COLO668 (cell line): ENCODE data around the gene ATL1.
"Not testable (repeated sequence)": the region's sequence is repeated elsewhere in the genome, so short reads cannot be mapped to it uniquely, and the experiment has no call there.

Source experiments
- DNase-seq: peaks from one replicate; lab custom pipeline; 2025; ENCODE audit not compliant: unreplicated experiment; lab: John Stamatoyannopoulos, UW

Gene ATL1

DNA sequence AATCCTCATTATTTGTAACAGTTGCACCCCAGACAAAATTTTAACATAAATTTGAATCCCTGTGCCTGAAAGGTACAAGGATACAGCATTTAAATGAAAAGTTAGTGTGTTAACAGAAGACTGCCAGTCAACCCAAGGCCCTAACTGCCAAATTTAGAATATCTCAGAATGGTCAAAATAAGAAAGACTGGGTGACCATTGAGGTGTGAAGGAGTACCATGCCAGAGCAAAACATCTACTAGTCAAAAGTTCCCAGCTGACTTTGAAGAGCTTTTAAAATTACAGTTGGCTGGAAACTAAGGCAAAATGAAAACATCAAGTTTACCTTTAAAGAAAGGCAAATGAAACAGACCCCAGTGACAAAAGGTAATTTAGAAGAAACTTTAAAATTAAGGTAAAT is 89.7 kb downstream of the ATL1 start:
- no peak for DNase-seq

DNA sequence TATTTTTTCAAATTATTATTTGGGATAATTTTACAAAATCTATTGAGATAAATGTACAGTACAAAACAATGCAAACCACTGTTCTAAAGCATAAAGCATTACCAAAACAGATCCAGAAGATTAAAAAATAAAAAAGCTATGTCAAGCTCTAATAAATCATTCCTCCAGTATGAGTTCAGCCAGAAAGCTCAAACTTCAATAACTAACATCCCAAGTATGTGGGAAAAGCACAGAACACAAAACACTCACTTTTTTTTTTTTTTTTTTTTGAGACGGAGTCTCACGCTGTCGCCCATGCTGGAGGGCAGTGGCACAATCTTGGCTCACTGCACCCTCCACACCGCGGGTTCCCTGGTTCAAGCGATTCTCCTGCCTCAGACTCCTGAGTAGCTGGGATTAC is 96.8 kb downstream of the ATL1 start:
- no peak for DNase-seq

DNA sequence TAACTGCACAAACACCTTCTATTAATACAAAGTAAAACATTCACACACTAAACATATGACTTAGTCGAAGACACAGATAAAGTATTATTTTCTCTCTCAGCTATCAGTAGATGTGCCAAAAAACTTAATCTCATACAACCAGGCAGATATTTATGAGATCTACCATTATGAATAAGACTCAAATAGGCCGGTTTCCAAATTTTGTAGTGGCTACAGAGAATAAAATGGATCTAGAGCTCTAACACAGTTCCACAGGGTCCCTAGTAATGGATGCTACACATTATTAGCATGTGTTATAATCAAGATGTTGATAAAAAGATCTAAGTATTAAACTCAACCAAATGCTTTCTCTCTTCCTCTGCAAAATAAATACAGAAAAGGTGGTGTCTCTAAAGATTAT is 97.8 kb downstream of the ATL1 start:
- no peak for DNase-seq

DNA sequence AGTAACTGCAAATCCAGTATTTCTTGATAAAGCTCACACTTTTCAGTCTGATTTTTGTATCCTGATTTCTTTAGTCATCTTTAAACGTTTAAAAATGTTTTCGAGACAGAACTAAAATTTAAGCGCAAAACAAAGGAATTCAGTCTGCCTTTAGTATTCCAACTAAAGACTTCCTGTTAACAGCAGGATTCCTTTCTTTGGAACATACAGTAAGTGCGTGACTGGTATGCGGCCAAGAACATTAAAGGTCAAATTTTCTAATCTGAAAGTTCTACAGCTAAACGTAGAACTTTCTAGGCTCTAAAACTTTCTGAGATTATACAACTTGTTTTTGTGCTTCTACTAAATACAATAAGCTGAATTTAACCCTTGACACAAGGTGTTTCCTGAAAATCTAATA is 98.3 kb downstream of the ATL1 start:
- DNase-seq = no peak

DNA sequence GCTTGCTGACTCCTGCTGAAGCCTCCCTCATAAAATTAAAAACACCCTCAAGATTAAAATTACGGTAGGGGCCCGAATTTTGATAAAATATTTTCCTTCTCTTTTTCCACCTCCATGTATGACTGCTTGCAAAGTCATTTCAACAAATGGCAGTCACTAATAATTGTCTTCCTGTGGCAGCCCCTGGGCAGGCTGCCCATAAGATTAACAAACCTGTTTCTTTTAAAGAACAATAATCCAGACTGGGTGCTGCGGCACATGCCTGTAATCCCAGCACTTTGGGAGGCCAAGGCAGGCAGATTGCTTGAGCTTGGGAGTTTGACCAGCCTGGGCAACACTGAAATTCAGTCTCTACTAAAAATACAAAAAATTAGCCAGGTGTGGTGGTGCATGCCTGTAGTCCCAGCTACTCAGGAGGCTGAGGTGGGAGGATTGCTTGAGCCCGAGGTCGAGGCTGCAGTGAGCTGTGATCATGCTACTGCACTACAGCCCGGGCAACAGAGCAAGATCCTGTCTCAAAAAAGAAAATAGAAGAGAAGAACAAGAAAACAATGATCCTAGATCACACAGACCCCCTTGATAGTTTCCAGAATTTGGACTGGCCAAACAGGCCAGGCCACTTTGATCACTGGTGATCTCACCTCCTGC is 99.5 kb downstream of the ATL1 start:
- no peak for DNase-seq

DNA sequence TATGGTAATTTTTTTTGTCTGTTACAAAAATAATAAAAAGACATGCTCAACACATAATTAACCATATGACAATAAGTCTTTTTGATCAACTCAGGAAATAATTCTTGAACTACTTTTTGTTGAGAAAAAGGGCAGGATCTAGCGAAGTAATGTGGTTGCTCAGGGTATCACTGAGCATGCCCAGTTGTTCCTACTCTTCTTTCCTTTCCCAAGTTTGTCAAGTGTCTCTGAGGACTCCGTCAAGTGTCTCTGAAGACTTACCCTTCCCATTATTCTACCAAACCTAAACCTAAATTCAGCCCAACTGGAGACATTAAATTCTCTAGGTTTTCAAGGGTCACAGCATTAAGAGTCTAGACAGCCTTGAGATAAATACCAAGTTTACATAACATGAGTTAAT is 104.6 kb downstream of the ATL1 start:
- DNase-seq = not testable (repeated sequence)

DNA sequence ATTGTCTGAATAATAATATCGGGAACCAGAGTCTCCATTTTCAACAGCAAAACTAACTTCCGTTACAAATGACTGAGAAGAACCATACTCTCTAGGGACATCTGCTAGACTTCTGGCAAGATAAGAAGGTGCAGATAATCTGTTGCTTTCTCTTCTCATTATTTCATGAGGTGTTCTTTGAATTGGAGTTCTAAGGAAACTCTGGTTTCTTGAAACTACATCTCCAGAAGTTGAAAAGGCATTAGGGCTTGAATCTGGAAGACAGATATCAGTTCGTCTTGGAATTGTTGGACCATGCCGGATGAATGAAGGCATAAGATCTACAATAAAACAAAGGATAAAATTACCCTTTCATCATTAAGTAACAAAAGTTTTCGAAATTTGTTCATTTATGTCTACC is 105.4 kb downstream of the ATL1 start:
- not testable (repeated sequence) for DNase-seq

DNA sequence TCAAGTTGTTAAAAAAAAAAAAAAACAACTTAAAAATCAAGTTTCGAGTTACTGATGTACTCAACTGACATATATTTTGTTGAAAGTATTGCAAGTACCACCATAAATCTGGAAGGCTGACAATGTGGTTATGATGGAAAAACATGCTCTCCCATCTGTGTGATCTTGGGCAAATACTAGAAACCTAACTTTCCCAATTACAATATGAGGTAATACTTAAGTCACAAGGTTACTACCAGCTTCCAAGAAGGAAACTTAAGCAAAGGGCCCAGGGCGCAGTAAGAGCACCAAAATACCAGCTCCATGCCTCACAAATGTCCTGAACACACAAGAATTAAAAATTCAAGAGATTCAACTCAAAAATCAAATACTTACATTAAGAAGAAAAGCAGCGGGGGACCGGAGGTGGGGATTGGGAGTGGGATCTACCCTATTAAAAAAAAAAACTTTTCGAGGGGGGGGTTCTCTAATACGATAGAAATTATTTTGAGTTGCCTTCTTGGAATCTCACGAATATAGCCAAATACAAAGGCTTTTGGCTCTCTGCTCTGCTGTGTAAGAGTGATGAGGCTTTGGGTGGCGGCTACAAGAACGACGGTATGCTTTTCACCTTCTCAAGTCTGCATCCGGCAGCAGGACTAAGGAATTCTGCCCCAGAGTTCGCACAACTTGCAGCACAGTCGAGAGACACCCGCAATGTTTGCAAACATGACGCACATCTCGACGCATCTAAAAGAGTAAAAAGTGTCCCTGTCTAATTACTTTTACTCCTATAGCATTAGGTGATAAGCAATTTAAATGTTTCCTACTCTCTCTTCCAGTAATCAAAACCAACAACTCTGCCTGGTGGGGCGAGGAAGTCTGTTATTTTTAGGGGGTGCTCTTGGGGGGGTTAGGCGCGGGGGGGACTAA is 107.1 kb downstream of the ATL1 start:
- DNase-seq = peak; percentile 18

DNA sequence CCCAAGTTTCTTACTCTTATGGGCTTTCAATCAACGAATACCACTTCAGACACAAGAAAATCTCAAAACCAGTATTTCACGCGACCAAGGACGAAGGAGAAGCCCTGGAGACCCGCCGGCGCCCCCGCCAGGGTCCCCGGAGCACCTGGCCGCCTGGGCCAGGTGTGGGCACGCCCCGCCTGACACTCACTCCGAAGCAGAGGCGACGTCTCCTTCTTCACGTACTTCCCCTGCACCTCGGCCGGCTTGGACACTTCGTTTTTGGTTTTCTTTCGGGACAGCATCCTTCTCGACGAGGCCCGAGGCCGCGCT is 107.7 kb downstream of the ATL1 start:
- peak; percentile 80 for DNase-seq

DNA sequence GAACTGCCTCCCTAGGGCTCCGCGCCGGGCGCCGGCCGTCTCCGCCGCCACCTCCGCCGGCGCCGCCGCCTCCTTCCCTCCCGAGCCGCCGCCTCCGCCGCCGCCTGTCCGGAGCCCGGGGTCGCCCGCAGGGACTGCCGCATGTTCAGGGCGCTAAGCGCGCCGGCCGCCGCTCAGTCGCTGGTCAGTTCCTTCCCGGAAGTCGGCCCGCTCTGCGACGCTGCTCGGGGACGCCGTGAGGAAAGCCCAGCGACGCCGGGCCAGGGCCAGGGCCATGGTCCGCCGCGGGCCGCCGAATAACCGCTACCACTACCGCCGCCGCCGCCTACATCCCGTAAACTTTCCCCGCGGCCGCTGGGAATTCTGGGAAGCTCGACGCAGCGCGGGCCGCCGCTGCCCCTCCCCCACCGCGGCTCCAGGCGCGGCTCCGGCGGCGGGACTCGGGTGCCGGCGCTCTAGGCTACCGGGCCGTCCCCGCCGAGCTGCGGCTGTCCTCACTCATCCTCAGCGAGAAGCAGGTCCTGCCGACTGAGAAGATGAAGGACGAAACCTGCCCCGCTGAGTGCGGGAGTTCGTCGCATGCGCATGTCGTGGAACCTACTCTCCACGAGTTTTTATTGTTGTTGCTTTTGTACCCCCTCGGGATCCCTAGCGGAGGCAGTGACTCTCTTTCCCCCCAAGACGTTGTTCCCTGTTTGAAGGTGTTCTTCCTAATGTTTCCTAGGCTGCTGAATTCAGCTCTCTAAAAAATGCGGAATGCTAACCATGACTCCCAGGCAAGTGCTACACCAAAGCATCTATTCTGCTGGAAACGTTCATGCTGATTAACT is 108.3 kb downstream of the ATL1 start, which contains the start of gene SAV1:
Gene SAV1, minus strand, starts transcription at position 311 of the 830 bp plus-strand sequence. CDS start 339 bp downstream, outside the sequence.
- DNase-seq = peak; percentile 95

DNA sequence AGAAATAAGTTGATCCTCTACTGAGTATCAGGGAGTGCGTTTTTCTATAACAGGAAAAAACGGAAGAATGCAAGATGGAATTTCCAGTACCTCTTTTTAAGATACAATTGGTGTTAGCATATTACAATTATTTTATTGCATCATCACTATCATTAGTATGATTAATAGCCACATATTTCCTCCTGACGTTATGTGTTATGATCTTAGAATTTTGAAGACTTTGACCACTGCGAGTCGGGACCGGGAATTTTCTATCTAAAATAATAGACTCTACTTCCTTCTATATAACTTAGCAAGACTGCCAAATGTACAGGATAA is 108.8 kb downstream of the ATL1 start:
- no peak for DNase-seq

DNA sequence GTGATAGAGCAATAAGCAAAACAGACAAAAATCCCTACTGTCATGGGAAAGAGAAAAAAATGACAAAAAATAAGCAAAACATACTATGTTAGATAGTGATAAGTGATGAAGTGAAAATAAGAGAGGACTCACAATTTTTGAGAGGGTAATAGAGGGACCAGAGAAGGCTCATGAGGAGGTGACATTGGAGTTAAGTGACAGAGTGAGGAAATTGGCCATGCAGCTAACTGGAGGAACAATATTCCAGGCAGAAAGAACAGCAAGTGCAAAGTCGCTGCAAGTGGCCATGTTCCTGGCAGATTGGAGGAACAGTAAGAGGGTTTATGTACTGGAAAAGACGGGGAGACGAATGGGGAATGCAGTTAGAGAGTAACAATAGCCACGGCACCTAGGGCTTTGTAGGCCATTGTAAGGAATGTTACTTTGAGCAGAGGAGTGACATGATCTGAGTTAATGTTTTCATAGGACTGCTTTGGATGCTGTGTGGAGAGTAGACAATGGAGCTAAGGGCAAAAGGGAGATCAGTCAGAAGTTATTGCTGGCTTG is 109.6 kb downstream of the ATL1 start:
- no peak for DNase-seq

DNA sequence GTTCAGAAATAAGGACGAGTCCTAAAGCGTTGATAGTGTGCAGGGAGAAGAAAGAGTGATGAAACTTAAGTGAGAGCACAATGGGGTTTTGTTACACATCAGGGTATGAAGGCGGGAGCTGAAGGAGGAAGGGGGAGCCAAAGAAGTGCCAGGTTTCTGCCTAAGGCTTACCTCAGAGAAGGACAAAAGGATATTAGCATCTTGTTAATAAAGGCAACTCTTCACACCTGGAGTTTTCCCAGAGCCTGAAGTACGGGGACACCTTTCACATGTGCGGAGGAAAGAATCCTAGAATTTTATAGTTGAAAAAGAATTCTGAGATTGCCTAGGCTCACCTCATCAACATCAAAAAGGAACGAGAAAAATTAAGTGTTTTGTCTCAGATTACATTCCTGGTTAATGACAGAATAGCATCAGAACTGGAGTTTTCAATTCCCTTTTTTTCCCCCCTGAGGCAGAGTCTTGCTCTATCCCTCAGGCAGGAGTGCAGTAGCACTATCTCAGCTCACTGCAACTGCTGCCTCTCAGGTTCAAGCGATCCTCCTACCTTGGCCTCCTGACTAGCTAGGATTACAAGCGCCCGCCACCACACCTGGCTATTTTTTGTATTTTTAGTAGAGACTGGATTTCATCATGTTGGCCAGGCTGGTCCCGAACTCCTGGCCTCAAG is 110.4 kb downstream of the ATL1 start:
- no peak for DNase-seq

DNA sequence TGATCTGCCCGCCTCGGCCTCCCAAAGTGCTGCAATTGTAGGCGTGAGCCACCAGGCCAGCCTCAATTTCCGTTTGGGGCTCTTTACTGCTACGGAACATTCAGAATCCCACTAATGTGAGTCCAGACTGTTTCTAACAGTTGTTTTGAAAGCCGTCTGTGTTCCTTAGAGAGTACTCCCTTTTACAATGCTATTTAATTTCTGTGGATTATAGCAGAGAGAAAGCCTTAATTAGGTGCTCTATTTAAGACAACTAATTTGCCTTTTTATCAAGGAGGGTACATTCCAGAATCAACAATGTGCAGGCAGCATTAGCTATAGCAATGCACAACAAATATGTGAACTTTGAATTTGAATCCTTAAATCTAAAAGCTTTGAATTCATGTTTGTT is 110.9 kb downstream of the ATL1 start:
- DNase-seq = no peak

DNA sequence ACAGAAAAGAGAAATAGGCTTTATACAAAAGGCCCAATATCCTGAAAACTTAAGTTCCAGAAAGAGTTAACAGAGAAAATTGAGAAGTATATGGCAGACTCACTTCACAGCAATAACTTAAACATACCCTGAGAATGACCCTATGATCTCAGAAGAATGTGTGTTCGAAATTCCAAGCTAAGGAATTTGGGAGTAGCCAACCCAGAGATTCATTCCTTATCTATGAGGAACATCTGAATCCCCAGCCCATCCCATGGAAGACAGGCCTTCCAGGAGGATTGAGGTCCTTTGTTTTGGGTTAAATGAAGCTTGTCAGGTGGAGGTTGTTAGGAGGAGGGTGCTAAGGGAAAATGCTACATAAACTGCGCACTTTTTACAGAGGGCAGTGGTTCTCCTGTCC is 115.7 kb downstream of the ATL1 start:
- no peak for DNase-seq

DNA sequence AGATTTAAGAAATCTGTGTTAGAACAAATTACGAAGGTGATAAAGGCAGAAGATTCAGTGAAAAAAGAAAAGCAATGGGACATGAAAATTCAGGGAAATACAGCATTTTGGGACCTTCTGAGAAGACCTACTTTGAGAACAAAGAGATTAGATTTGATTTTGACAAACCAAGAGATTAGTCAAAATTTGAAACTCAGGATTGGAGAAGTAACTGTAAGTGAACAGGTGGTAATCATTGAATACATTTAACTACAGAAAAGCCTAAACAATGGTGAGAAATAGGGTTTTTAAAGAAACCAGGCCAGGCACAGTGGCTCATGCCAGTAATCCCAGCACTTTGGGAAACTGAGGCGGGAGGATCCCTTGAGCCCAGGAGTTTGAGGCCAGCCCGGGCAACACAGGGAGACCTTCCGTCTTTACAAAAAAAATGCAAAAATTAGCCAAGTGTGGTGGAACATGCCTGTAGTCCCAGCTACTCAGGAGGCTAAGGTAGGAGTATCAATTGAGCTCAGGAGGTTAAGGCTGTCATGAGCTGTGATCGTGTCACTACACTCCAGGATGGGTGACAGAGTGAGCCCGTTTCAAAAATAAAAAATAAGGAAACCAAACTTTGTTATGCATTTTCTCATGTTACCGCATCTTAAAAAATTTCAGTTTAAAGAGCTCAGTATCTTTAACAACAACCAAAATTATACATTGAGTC is 117.0 kb downstream of the ATL1 start:
- DNase-seq = no peak

DNA sequence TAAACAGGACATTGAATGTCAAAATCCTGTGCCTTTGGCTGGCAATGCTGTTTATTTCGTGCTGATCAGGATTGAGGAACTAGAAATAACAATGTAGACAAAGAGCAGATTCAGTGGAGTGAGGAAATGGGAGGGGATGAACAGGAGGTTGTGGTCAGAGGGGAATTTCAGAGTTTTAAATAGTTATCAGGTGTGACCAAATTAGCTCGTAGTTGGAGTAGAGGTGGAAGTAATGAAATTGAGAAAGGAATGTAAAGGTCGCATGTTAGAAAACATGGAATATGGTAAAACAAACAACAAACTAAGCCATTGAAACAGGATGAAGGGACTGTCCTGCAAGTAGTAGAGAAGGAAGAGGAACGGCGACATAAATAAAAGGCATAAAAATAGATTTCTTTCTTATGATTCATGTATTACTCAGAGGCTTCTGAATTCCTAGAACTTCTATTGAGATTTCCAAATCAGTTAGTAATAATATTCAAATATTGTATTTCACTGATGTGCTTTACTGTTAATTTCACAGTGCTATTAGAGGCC is 117.7 kb downstream of the ATL1 start:
- no peak for DNase-seq

DNA sequence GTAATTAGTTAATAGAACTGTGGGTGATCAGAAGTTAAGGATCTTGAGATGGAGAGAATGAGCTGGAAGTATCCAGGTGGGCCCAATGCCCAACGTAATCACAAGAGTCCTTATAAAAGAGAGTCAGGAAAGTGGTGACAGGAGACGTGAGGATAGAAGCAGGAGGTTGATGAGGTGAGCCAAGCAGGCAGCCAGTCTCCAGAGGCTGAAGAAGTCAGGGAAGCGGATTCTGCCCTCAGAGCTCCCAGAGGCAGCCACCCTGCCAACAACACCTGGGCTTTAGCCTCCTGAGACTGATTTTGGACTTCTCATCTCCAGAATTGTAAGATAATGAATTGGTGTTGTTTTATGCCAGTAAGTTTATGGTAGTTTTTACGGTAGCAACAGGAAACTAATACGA is 118.2 kb downstream of the ATL1 start:
- no peak for DNase-seq

DNA sequence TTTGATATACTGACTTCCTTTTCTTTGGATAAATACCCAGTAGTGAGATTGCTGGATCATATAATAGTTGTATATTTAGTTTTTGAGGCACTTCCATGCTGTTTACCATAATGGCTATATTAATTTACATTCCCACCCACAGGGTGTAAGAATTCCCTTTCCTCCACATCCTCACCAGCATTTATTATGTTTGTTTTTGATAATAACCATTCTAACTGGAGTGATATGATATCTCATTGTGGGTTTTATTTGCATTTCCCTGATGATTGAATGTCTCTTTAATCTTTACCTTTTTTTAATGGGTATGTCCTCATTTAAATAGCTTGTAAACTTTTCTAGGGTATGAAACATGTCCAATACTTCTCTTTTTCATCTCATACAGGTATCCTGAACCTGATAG is 119.7 kb downstream of the ATL1 start:
- no peak for DNase-seq
